Activated T-cell treated with anti-CD3 and anti-CD28 coated beads for 4 hours (primary cell): ENCODE measurements around the gene USP35.

Source experiments
- DNase-seq: peaks from one replicate; pipeline ENCODE4 v3.0.0-alpha.2; 2020

USP35 gene

GRCh38 chr11:78241475-78241874, 52.8 kb downstream of the USP35 start:
- DNase-seq, result no peak

- no peak for DNase-seq
Measured at GRCh38 chr11:78244080-78244479, 55.4 kb downstream of the USP35 start.

DNA sequence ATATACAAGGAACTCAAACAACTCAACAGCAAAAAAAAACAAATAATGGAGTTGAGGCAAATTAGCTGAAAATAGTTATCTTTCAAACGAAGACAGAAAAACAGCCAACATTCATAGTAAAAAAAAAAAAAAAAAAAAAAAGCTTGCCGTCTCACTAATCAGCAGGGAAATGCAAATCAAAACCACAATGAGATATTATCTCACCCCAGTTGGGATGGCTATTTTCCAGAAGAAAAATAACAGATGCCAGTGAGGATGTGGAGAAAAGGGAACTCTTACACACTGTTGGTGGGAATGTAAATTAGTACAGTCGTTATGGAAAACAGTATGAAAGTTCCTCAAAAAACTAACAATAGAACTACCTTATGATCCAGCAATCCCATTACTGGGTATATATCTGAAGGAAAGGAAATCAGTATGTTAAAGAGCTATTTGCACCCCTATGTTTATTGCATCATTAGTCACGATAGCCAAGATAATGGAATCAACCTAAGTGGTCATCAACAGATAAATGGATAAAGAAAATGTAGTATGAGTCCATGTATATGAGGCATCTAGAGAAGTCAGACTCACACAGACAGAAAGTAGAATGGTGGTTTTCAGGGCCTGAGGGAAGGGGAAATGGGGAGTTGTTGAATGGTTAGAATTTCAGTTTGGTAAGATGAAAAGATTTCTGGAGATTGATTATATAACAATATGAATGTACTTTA, 56.0 kb downstream of the USP35 start:
- no peak for DNase-seq

DNA sequence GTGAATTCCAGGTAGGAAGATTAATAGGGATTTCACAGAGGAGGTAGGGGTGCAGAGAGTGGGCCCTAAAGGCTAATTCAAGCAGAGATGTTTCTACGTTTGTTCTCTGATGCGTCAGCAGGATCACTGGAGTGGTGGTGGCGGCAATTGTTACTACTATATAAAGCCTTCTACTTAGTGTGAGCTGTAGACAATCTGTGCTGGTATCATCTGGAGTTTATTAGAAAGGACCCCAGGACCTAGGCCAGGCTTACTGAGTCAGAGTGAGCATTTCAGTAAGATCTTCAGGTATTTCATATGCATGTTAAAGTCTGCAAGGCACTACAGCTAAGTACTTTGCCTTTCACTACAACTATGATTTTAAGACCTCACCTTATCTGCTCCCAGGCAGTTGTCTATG, 59.5 kb downstream of the USP35 start:
- DNase-seq, result no peak

DNA sequence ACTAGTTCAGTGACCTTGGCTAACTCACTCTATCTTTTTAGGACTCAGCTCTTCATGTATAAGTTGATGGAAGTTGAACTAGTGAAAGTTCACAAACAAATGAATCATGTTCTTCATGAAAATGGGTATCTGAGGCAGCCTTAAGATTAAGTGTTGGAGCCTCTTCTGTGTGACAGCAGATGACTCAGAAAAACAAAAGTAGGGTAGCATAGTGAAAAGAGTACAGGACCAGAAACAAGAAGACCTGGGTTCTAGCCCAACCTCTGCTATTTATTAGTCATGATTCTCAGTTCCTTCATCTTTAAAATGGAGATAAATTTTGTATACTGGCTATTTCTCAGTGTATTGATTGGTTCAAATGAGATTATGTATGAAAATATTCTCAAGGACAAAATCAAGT, 60.2 kb downstream of the USP35 start:
- no peak for DNase-seq

DNA sequence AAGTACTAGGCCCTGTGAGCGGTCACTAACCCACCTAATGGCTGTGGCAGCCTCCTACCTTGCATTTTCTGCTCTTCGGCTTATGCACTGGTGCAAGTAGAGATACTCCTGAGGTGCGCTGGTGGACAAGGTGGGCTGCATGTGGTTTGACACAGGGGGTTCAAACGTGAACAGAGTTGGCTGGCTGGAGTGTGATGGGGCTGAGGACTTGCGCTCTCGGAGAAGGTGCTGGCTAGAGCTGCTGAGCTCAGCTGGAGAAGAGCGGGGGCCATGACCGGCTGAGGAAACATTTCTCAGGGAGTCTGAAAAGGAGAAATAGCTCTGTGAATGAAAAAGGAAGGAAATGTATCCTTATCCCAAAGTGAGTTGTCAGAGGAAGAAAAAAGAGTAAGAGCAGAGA, 61.4 kb downstream of the USP35 start:
- no peak for DNase-seq

GRCh38 chr11:78251083-78251775, 62.5 kb downstream of the USP35 start:
- no peak for DNase-seq

DNA sequence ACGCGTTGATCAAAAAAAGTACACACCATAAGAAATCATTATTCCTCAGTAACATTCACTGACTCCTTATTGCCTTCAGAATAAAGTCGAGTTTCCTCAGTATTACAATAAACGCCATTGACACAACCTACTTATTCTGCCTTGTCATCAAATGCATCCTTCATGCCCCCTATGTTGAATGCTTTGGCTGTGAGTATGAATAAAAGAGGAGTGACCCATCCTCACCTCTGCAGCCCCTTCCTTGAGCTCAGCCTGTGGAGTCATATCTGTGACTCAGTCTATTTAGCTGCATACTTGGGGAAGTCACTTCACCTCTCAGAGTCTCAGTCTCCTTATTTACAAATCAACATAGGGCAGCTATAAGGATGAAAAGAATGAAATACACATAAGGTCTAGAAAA, 65.1 kb downstream of the USP35 start:
- no peak for DNase-seq

DNA sequence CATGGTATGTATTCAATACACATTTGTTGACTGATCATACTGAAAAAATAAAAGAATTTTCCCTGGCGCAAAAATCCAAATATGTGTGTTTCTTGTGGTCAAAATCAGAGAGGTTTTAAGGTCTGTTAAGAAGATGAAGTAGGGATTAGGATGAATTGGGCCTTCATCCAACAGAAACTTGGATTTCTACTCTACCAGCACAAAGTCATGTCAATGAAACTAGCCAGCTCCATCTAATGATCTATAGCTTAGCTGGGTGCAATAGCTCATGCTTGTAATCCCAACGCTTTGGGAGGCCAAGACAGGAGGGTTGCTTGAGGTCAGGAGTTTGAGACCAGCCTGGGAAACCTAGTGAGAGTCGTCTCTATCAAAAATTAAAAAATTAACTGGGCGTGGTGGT, 65.5 kb downstream of the USP35 start:
- DNase-seq, result no peak

DNA sequence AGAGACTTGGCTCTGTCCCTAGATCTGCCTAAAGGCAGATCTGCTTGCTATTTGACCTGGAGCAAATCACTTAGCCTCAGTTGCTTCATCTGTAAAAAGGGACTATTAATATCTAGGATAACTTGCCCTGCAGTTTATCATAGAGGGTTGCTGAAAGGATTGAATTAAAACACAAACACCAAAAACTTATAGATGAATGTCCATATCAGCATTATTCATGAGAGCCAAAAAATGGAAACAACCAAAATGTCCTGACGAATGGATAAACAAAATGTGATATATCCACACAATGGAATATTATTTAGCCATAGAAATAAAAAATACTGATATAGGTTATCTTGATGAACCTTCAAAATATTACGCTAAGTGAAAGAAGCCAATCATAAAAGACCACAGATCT, 67.2 kb downstream of the USP35 start:
- no peak for DNase-seq

DNA sequence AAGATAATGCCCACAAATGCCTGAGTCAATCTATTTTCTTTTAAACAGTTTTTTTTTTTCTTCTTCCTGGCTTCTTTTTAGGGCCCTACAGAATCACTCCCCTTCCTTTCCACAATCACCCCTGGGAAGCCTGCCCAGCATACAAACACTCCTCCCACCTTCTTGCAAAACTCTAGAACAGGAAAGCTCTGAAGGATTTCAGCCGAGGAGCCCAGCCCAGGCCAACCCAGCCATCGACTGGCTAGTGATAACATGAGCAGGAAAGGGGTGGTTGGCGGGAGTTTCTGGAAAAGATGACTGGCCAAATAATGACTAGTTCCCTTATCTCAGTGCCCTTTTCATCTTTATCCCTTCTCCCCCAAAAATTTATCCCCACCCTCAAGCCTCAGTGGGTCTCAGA, 68.2 kb downstream of the USP35 start:
- no peak for DNase-seq

DNA sequence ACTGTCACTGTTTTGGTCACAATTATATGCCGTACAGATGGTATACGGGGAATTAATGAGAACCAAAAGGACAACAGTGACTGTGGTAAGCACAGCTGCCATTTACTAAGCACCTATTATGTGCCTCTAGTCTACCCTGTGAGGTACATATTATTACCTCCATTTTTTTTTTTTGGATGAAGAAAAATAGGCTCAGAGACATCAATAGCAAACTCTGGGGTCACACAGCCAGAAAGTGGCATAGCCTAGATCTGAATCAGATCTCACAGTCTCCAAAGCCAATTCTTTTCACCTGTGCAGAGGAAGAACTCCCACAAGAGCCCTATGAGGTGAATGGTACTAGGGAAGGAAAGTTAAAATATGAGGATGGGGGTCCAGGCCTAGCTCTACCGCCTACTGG, 68.9 kb downstream of the USP35 start:
- no peak for DNase-seq

- DNase-seq, result no peak
Measured at GRCh38 chr11:78259777-78260487, 71.2 kb downstream of the USP35 start.

DNA sequence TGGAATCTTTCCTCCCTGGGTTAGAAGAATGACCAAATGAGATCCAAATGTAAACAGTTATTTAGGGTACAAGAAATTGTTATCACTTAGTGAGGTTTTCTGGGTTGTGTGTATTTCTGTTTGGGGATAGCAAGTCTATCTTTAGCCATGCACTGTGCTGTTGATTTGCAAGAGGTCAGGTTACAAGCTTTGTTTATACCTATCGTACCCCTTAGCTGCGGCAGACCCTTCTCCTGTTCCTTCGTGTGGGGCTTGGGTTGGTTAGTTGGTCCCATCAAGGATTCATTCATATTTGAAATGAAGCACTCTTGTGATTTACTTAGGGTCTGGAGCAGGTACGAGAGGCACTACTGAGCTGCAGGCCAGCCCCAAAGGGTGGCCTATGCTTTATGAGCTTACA, 72.6 kb downstream of the USP35 start:
- no peak for DNase-seq

DNA sequence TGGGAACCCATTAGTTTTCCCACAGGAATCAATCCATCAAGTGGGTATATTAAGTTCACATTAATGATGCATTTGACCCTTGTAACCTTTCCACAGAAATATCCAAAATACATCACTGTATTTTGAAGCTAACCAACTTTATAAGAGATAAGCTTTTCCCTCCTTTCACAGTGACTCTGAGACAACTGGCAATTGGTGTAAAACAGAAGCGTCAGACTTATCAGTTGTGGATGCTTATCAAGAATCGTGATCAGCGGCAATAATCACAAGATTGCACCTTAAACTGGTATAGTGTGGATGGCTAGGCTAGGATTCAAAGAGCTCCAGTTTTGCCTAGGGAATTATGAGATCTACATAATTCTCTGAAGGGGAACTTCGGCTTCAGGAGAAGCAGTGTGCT, 73.1 kb downstream of the USP35 start:
- no peak for DNase-seq

GRCh38 chr11:78262238-78262637, 73.5 kb downstream of the USP35 start:
- no peak for DNase-seq

DNA sequence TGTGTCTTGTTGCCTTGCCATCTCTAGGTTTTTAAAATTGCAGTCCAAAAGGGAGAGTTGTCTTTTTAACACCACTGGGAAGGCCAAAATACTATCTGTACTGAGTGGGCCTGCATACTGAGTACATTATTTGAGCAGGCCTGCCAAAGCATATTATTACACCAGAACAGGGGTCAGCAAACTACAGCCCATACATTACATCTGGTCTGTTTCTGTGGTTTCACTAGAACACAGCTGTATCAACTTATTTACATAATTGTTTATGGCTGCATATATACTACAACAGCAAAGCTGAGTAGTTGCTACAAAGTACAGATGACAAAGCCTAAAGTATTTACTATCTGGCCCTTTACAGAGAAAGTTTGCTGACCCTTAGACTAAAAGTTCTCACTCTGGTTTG, 74.0 kb downstream of the USP35 start:
- no peak for DNase-seq
